KBM-7 (cell line): Measurements from ENCODE around the gene PXK.
"Not testable (repeated sequence)": the region's sequence is repeated elsewhere in the genome, so short reads cannot be mapped to it uniquely, and the experiment has no call there.

Experiments
- DNase-seq: peaks from one replicate; pipeline ENCODE4 v3.0.0-alpha.2; 2015
- in situ Hi-C: fragments of 300-500 bp; cut with MboI; formaldehyde crosslinking; loops from 2 replicates; pipeline ENCODE4 v1.14.3; 2020; ENCODE audit warnings: low sequenced_read_pairs, low pct_unique_long_range_greater_than_20kb, mixed read lengths

Gene PXK

DNA sequence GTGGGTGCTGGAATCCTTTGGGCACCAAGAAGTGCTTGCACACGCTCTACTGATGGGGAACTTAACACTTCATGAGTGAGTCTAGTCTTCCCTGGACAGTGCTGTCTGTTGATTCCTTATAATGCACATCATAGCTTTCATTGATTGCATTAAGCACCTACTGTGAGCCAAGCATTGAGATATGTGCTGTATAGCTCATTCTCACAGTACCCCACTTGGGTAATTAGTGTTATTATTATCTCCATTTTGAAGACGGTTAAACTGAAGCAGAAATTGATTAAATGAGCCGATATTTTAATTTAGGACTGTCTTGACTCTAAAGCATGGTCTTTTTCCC is 101.4 kb downstream of the PXK start:
- in situ Hi-C loops, result loop anchor here (25.0 kb wide), 1 partner anchor 103 kb away; the partner anchor contains the start of gene ACOX2

DNA sequence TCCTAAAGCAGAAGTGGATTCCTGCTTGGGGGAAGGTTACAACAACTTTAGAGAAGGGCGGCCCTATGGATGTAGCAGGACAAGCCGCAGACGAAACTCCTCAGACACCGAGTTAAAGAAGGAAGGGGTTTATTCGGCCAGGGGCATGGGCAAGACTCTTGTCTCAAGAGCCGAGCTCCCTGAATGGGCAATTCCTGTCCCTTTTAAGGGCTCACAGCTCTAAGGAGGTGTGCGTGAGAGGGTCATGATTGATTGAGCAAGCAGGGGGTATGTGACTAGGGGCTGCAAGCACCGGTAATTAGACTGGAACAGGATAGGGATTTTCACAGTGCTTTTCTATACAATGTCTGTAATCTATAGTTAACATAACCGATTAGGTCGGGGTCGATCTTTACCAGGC is 101.8 kb downstream of the PXK start:
- no peak for DNase-seq
- in situ Hi-C loops, result loop anchor here (25.0 kb wide), 1 partner anchor 103 kb away; the partner anchor contains the start of gene ACOX2

More for the DNA sequence above, 101.4 kb downstream of the PXK start:
- no peak for DNase-seq

DNA sequence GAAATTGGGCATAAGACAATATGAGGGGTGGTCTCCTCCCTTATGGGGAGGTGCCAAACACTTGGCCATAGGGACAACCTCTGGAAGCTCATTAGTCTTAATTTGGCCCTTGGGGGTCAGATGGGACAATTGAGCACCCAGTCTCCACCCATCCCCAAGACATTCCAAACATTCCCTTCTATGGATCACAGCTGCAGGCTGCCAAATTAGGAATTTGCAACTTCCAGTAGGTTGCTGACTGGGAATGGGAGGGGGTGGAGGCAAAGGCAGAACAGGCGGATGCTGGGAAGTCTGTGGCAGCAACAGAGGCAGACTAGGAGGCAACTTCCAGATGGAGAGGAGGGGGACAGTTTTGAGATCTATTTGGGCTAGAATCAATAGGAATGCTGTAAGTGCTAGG is 102.3 kb downstream of the PXK start:
- in situ Hi-C loops, result loop anchor here (25.0 kb wide), 1 partner anchor 102 kb away; the partner anchor contains the start of gene ACOX2
- no peak for DNase-seq

DNA sequence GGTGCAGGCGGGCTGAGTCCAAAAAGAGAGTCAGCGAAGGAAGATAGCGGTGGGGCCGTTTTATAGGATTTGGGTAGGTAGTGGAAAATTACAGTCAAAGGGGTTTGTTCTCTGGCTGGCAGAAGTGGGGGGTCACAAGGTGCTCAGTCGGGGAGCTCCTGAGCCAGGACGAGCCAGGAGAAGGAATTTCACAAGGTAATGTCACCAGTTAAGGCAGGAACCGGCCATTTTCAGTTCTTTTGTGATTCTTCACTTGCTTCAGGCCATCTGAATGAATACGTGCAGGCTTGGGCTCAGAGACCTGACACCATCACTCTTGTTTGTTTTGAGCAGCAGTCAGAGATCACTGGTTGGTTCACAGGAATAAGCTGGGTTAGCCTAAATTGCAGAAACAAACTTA is 104.6 kb downstream of the PXK start:
- in situ Hi-C loops, result loop anchor here (25.0 kb wide), 1 partner anchor 100 kb away; the partner anchor contains the start of gene ACOX2

DNA sequence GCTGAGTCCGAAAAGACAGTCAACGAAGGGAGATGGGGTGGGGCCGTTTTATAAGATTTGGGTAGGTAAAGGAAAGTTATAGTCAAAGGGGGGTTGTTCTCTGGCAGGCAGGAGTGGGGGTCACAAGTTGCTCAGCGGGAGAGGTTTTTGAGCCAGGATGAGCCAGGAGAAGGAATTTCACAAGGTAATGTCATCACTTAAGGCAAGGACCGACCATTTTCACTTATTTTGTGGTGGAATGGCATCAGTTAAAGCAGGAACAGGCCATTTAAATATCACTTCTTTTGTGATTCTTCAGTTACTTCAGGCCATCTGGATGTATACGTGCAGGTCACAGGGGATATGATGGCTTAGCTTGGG is 108.3 kb downstream of the PXK start:
- not testable (repeated sequence) for DNase-seq
- in situ Hi-C loops, result loop anchor here (25.0 kb wide), 1 partner anchor 96 kb away; the partner anchor contains the start of gene ACOX2

More for the DNA sequence above, 104.6 kb downstream of the PXK start:
- not testable (repeated sequence) for DNase-seq

DNA sequence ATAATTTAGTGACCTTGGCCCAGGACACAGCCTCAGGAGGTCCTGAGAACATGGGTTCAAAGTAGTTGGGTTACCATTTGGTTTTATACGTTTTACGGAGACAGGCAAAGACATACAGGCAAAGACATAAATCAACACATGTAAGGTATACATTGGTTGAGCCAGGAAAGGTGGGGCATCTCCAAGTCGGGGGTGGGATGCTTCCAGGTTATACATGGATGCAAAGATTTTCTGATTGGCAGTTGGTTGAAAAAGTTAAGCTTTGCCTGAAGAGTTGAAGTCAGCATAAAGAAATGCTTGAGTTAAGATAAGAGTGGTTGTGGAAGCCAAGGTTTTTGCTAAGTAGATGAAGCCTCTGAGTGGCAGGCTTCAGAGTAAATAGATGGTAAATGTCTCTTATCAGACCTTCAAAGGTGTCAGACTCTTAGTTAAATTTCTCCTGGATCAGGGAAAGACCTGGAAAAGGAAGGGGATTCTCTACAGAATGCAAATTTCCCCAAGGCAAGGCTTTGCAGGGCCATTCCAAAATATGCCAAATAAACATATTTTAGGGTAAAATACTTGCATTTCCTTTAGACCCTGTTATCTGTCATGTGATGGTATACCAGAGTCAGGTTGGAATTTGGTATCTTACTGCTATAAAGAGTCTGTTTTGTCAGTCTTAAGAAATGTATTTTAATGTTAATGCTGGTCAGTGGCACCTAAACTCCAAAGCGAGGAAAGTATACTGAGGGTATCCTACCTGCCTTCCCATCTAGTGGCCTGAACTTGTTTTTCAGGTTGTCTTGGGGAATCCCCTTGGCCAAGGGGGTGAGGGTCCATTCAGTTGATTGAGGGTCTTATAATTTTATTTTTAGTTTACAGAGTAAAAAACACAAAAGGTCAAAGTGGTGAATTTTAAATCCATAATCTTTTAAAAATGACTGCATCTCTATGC is 109.1 kb downstream of the PXK start:
- no peak for DNase-seq
- in situ Hi-C loops, result loop anchor here (25.0 kb wide), 1 partner anchor 96 kb away; the partner anchor contains the start of gene ACOX2

DNA sequence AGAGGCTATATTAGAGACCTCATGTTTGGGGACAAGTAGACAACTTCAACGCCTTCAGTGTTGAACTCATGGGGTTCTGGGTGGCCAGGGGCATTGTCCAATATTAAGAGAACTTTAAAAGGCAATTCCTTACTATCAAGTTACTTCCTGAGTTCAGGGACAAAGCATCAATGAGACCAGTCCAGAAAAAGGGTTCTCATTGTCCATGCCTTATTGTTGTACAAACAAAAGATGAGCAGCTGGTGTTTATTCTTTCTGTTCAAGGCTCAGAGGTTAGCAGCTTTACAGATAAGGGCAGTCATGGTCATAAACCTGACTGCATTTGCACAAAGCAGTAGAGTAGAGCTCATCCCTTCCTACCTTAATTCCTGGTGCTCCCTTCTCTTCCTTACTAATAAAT is 119.5 kb downstream of the PXK start:
- DNase-seq, result no peak
- in situ Hi-C loops, result no loop called here

DNA sequence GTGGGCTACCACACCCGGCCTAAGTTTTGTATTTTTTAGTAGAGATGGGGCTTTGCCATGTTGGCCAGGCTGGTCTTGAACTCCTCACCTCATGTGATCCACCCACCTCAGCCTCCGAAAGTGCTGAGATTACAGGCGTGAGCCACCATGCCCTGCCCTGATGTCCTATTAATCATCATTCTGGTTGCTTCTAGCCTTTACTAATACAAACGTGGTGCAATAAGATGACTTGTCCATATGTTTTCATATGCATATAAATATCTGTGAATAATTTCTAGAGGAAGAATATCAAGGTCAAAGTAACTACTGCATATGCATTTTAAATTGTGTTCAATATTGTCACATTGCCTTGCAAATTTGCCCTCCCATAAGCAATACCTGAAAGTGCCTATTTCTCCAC is 126.5 kb downstream of the PXK start:
- no peak for DNase-seq
- in situ Hi-C loops, result no loop called here

DNA sequence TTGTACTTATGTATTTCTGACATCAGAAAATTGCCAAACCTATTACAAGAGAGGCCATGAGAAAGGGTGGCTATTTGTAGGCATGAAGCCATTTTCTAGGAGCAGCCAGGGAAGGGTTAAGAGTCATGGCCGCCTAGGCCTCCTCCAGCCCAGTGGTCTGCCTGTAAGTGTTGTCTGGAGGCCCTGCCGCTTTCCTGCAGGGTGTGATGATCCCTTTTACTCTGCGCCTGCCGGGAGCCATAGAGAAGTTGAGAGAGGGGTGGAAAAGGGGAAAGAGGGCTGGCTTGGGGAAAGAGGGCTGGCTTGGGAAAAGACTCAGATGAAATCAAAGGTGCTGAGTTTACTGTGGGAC is 130.1 kb downstream of the PXK start:
- DNase-seq, result no peak
- in situ Hi-C loops, result no loop called here

DNA sequence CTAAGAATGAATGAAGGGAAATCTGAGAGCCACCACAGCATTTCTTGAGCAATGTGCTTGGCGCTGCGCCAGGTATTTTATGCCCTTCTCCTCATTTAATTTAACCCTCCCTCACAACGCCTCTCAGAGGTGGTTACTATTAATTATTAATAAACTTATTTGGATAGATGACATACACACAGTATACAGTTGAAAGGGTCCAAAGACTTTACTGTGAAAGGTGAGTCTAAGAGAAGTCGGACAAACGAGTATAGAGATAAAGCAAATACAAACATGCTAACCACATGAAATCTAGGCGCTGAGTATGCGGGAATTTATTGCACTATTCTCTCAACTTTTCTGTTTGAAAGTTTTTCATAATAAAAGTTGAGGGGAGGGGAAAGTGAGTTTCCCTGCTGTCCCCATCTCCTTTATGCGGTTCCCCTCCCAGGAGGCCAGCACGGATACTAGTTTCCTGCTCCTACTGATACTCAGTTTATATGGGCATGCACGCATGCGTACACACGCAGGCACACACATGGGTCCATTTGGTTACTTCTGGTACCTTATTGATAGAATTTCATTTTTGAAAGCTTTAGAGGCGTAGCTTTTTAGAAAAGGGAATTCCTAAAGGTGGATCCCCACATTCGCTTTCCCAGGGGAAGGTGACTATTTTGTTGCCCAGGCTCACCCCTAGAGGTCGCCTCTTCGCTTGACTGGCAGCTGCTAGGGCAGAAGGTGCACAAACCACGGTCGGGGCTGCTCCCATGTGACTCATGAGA is 130.7 kb downstream of the PXK start:
- DNase-seq, result peak; percentile 67

DNA sequence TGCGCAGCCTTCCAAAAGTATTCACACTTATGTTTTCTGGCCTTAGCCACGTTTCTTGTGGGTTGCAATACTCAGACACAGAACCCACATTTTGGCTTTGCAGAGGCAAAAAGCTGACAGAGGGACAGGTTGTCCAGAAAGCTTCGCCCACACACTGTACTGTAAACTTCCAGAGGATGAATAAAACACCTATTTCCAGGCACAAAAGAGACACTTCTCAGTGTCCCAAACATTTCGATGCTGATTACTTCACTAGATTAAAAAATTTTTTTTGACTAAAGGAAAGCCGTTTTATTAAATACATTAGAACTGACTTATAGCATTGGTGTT is 131.2 kb downstream of the PXK start:
- in situ Hi-C loops, result no loop called here
- DNase-seq, result no peak

More for the DNA sequence above, 130.7 kb downstream of the PXK start:
- in situ Hi-C loops, result no loop called here

DNA sequence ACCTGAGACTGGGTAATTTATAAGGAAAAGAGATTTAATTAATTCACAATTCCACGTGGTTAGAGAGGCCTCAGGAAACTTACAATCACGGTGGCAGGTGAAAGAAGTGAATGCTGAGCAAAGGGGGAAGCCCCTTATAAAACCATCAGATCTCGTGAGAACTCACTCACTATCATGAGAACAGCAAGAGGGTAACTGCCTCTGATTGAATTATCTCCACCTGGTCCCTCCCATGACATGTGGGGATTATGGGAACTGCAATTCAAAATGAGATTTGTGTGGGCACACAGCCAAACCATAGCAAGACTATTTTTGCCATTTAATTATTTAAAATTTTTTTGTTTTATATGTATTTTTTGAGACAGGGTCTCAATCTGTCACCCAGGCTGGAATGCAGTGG is 132.2 kb downstream of the PXK start:
- no peak for DNase-seq
- in situ Hi-C loops, result no loop called here

DNA sequence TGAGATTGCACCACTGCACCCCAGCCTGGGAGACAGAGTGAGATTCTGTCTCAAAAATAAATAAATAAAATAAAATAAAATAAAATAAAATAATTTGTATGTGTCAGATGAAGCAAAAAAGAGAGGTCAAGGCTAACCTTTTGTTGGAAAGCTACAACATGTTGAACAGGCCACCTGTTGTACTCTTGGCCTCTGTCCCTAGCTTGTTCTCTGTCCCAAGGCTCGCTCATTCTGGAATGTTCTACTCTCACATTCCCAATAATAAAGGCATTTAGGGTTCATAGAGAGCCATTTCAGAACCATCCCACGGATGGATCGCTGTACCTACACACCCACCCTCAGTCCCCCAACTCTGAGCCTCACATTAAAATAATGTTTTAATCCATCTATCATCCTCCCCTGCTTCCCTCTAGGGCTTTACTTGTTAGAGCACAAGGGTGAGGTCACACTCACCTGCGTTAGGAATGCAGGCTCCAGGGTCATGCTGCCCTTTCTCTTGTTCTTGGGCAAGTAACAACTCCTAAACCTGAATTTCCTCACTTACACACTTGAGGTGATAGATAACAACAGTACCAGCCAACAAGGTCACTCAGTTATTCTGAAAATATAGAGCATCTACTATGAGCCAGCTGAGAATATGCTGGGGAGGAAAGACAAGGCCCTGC is 134.3 kb downstream of the PXK start:
- in situ Hi-C loops, result no loop called here
- DNase-seq, result no peak

DNA sequence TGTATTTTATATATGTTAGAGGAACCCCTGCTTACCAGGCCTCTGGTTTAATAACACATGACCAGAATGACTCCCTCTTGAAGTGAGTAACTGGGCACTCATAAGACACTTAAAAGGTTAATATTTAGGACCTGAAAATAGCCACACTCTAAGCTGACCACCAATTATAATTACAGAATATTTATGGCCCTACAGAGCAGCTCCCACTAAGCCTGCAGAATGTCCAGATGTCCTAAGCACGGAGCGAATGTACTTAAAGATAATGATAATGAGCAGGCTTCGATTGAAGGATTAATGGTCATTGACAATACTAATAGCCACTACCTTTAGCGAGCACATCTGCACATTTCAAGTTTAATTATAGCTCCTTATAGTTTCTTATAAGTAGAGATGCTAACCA is 136.4 kb downstream of the PXK start:
- in situ Hi-C loops, result no loop called here
- no peak for DNase-seq

DNA sequence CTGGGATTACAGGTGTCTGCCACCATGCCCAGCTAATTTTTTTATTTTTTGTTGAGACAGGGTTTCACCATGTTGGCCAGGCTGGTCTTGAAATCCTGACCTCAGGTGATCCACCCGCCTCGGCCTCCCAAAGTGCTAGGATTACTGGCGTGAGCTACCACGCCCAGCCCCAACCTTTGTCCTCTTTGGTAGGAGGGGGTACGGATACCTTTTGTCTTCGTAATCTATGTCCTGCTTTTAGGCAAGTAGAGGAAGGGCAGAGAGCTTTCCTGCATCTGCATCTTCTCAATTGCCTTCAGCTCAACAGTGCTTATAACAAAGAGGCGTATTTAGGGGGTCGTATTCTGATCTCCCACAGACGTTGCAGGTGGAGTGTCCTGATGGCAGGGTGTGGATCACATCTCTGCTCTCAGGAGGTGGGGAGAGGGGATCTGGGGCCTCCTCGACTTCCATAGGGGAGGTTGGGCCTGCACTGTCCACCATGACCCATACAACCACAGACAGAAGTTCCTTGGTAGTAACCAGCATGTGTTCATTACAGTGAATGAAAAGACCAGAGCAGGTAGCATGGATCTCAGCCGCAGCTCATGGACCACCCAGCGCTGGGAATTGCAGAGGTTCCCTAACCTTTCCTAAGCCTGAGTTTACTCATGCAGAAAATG is 137.8 kb downstream of the PXK start:
- in situ Hi-C loops, result no loop called here
- no peak for DNase-seq

DNA sequence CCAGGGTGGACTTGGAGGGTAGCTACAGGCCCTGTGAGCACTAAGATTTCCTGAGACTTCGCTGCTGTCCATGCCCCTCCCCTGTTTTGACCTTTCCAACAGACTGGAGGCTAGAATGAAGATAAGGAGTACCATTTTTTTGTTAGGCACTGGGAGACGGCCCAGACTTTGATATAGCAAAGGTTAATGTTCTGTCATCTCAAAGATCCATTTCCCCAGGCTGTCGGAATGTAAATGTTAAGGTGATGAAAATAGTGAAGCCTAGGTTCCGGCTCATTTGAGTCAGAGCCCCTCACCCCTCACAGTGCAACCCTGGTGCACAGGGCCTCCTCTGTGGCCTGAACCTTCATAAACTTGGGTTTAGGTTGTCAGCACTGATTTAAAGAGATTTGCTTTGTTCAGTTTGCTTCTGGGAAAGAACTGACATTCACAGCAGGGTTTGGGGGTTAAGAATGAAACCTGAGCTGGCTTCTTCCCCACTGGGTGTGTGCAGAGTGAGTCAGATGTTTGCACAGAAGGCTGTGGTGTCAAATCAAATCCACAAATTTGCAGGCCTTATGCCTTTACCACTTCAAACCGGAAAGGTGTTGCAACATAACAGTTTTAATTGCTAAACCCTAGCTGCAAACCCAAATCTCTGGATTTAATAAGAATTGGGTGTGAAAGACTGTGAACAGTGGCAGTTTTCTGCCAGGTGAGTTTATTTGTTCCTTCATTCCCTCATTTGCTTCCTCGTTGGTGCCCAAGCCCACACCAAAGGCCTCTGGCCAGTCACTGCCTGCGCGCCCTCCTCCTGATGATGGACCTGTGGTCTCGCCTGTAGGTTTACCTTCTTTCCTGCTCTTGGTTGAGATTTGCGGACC is 138.6 kb downstream of the PXK start:
- peak; percentile 91 for DNase-seq
- in situ Hi-C loops, result no loop called here

DNA sequence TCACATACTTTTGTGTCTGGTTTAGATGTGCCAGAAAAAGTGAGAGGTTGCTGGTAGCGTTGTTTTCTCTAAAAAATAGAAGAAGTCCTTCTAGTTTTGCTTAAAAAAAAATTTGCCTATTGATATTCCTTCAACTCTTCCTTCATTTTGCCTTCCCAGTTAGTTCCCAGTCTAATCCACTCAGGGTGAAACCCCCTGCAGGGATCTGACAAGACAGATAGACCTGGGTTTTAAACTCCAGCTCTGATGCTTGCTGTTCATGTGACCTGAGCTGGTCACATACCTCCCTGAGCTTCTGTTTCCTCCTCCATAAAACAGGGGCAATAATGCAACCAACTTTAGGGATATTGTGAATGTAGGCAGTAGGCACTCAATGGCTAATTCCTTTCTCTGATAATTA is 140.6 kb downstream of the PXK start:
- in situ Hi-C loops, result no loop called here
- no peak for DNase-seq

DNA sequence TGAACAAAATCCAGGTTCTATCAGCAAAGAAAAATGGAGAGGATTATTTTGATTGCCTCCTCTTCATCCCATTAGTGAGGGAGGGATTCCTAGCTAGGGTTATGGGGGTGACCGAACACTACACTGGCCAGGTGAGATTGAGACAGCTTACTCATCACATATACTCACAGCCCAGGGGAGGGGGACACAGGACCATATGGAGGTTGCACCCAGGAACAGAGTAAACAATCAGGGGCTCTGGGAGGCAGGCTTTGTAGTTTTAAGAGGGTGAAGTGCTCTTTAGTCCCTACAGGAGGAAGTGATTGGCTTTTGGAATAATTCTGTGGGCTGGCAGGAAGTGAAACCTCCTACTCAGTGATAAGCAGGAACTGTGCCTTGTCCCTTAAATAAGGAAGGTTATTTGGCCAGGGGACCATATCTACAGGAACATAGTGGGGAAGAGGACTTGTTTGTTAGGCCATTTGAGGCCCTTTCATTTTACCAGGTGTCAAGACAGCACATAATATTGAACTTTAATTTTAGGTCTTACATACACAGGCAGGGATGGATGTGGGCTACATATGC is 141.7 kb downstream of the PXK start:
- in situ Hi-C loops, result no loop called here
- DNase-seq, result peak; percentile 65
